GM21447 (cell line): ENCODE measurements around the gene HEXA.

Source experiments
- ATAC-seq: cut with Tn5 transposase; IDR thresholded peaks from one replicate; pipeline ENCODE4 v1.9.1; 2021; ENCODE audit not compliant: unreplicated experiment

The HEXA gene

DNA sequence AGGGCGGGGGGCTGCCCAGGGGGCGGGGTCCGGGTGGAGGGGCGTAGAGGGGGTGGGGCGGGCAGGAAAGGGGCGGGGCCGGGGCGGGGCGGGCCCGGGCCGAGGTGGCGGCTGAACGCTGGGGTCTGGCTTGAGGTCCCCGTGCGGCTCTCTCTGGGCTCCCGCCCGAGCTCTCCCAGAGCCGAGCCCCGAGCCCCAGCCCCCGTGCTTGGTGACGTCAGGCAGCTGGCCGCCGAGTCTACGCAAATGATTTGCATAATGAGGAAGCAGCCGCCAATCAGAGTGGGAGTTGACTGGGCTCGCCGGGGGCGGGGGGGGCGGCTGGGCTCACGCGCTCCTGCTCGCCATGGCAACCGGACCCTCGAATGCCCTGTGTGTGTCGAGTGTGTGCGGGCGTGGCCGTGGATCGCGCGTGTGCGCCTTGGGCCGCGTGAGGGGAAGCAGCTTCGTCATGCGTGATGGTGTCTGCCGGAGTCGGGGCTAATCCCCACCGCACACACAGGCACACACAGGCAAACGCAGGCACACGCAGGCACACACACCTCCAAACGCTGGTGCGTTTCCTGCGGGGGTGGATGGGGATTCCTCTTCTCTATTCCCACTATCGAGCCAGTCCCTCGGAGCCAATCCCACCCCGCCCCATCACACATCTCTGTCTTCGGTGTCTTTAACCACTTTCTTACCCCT is 55.7 kb downstream of the HEXA start, which contains the start of gene CELF6:
Gene CELF6 (minus strand): TSS at position 173 of the 687 bp plus-strand sequence. CDS start 283 bp downstream, outside the sequence.
- peak; percentile 52 for ATAC-seq

DNA sequence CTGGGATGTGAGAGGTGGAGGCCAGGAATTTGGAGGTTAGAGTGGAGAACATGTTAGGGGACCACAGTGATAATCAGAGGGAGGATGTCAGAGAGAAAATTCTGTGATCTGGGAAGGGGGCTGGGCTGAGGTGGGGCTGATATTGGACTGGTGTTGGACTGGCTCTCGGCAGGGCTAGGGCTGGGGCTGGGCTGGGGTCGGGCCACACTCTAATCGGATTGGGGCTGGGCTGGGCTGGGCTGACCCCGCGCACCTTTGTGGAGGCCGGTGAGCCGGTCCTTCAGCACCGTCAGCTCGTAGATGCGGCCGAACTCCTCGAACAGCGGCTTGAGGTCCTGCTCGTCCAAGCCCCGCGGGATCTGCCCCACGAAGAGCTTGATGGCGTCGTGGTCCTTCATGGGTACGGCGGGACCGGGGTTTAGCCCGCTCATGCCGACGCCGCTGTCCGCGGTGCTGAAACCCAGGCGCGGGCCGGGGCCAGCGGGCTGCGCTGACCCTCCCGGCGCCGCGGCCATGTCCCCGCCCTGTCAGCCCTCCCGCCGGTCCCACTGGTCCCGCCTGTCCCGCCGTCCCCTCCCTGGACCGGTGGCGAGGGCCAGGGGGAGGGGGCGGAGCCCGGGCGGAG is 56.3 kb downstream of the HEXA start:
- no peak for ATAC-seq

DNA sequence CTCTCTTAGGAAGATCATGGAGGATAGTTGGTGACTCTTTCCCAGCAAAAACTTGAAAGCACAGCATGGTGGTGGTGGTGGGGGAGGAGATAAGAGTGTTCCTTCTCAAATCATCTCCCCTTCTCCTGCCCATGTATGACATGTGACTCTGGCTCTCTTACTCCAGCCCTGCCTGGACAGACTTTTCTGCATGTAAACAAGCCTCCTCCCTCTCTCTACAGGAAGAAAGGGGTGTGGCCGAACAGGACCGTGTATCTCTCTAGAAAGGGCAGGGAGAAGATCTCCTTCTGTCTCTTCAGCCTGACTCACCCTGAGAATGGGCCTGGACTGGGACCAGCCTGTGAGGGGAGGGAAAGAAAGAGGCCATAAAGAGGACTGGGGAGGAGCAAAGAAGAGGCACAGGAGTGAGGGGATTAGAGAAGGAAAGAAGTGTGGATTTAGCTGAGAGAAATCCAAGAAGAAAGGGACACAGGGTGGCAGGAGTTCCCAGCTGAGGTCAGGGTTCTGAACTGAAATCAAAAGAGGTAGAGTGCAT is 57.3 kb downstream of the HEXA start:
- ATAC-seq = no peak

DNA sequence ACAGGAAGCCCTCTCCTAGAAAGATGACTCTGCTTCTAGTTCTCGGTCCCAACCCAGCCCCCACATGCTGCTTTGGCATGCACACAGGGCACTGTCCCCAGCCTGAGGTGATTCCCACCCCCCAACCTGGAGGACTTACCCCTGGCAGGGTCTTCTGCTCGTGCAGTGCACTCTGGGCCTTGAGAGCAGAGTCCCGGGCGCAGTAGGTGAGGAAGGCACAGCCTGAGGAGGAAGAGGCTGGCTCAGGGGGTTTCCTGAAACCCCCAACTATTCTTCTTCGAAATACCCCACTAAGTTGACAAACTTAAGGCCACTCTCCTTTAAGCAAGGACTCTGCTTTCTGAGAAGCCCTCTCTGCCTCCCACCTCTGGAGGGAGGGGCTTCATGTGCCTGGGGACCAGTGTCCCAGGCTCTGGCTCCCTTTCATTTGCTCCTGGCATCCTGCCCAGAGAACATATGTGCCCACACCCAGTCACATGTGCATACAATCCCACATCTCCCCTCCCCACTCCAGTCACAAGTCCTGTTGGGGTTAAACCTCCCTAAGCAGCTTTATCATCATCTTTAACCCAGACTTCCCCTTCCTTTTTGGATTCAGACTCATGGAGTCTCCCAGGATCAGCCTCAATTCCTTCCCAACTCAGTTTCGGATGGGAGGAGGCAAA is 60.0 kb downstream of the HEXA start:
- ATAC-seq = no peak

DNA sequence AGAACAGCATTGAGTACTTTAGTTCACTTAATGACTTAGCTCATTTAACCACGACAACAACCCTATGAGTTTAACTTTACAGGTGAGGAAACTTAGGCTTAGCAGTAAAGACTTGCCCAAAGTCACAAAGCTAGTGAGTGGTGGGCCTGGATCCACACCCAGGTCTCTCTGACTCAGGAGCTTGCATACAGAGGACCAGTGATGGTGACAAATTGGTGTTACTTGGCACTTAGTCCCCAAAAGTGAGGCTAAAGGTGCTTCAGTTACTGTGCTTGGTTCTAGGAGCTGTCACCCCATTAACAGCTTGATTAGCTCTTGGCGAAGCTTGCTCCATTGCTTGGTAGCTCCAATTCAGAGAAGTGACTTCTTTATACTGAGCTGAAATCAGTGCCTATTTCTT is 61.9 kb downstream of the HEXA start:
- ATAC-seq = no peak

DNA sequence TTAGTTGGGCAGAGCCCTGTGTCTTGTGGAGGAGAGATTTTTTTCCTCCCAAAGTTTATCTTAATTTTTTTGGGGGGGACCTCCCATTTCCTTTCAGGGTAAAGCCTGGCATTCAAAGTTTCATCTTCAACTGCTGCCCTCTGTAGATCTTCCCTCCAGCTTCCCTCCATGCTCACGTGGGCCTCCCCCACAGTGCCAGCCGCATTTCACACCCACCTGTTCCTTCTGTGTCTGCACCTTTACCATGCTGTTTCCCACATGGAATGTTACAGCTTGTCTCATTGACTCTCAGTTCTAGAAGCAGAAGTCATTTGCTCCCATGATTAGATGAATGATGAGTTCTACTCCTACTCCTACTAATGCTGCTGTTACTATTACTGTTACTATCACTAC is 62.4 kb downstream of the HEXA start:
- no peak for ATAC-seq

DNA sequence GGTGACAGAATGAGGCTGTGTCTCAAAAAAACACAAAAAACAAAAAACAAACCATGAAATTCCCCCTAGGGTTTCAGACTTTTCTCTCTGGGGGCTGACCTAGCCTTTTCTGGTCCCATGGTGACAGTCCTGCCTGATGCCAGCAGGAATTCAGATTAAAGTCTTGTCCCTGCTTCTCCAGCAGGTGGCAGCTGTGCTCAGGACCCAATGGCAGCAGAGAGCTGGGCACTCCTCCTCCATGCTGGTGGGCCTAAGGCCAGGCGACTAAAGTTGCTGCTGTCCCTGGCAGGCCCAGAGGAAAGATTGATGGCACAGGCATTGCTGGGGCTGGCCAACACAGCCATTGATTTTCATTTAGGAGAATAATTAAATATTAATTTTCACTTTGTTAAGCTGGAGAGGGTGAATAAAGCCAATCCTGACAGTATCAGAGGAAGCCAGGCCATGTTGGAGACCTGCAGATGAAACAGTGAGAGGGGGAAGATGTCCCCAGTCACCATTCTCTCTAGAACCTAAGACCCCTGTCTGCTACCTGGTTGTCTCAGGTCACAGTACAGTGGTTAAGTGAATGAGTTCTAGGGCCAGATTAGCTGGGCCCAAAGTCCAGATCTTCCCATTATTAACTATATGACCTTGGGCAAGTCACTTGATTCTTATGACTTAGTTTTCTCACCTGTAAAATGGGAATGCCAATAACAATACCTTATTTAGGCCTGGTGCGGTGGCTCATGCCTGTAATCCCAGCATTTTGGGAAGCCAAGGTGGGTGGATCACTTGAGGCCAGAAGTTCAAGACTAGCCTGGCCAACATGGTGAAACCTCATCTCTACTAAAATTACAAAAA is 63.0 kb downstream of the HEXA start:
- no peak for ATAC-seq

DNA sequence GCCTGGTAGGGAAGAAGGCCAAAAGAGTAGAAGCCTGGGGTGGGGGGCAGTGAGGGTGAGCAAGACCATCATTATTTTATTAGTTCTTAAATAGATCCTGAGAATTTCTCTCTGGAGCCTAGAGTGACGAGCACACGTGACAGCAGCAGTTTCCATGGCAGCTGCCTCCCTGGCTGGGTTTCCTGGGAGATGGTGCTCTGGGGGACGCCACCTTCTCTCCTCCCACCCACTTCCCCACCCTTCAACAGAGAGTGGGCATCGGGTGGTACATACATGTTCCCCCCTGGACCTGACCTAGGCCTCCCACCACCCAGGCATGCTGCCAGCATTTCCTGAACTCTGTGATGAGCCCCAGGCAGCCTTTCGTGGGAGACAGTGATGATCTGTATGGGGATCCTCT is 68.8 kb downstream of the HEXA start:
- ATAC-seq = no peak

DNA sequence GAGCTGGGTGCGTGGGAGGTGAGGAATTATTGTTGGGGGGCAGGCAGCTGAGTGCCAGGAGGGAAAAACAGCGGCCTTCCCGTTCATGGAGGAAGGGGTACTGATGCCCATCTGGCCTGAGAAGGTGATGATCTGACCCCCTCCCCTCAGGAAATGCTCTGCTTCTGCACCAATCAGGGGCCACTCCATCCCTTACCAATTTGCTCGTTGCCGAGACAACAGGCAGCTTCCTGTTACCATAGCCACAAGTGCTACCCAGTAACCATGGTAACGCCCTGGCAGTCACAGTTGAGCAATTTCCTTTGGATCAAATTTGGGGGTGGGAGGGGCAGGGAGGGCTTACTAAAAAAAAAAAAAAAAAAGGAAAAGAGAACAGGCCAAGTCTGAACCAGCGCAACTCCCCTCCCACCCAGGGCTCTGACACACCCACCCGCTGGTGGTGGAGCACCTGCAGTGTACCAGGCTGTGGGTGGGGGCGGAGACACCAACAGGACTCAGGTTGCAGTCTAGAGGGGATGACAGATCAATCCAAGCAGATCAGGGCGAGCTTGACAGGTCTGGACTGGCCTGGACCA is 69.5 kb downstream of the HEXA start:
- ATAC-seq = no peak

DNA sequence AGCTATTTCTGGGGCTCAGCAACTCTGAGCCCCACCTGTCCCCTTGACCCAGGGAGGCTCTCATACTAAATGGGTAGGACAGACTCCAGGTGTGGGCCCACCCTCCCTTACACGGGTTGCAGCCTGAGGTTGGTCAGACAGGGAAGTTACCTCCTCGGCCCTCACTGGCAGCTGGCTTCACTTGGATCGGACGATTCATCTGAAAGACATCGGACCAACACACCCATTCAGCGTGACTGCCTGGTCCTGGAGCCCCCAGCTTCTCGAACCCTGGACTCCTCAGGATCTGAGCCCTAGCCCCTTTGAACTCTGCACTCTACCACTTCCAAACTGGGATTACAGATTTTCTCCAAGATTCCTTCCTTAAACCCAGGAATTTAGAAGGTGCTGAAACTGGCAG is 71.2 kb downstream of the HEXA start:
- no peak for ATAC-seq

DNA sequence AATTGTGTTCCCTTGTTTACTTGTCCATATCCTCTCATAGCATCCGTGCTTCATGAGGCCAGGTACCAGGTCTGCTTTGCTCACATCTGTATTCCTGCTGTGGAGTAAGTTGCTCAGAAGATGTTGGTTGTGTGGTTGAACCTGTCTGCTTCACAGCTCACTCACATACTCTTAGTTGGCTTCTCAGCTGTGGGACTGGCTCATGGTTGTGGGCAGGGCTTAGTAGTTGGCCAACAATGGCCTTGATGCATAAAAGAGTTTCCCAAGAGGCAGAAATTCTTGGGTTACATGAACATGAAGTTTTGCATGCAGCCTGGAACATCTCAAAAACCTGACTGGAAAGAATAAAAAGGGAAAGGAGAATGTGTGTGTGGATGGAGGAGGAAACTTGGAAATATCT is 72.9 kb downstream of the HEXA start:
- ATAC-seq = no peak
